HG03060 (cell line): ENCODE measurements around the gene RAB1A.

Experiments used
- ATAC-seq: cut with Tn5 transposase; IDR thresholded peaks from one replicate; pipeline ENCODE4 v1.9.1; 2021; ENCODE audit warnings: low read depth, moderate number of reproducible peaks; ENCODE audit not compliant: unreplicated experiment

The RAB1A gene

DNA sequence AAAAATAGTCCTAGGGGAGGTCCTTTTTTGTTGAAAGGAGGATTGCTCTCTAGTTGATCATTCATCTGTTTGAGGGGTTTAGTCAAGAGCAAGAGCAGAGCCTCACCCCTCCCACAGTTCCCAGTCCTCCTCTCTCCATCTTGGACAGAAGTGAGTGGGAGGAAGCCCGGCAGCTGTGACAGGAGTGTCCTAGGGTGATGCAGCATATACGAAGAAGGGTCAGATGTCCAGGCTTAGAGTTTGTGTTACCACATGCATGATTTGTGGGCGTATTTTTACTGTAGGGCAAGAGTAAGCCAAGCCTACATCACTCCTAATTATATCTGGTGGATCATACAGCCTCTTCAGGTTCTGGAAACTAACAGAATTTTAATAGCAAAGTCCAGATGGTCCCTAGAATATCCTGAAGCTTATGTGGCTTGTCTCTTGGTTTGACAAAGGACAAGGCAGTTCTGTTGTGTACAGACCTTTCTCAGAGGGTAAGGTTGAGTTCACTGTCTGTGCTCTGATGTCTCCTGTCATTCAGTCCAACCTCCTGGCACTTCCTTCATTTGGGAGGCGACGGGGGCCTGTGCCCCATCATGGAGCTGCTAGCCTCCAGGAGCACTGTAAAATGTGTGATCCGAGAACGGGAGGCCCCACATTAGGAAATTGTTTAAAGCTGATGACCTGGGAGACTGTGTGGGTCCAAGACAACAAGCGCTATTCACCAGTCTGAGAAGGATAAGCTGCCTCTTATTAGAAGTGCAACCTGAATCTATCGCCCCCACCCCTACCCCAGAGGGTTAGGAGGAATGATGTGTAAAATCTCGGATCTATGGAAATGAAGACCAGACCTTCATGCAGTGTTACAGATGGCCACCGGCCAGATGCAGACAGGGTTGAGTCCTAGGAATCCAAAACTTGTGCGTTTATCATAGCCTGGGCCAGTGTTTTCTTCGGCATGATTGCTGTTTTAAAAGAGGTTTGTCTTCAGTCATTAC, 66.8 kb downstream of the RAB1A start:
- ATAC-seq, result no peak

- ATAC-seq, result no peak
Measured at GRCh38 chr2:65061910-65062339, 68.0 kb downstream of the RAB1A start.

GRCh38 chr2:65061146-65061909, 68.6 kb downstream of the RAB1A start:
- ATAC-seq, result no peak

- no peak for ATAC-seq
Measured at GRCh38 chr2:65059071-65059470, 70.8 kb downstream of the RAB1A start.

DNA sequence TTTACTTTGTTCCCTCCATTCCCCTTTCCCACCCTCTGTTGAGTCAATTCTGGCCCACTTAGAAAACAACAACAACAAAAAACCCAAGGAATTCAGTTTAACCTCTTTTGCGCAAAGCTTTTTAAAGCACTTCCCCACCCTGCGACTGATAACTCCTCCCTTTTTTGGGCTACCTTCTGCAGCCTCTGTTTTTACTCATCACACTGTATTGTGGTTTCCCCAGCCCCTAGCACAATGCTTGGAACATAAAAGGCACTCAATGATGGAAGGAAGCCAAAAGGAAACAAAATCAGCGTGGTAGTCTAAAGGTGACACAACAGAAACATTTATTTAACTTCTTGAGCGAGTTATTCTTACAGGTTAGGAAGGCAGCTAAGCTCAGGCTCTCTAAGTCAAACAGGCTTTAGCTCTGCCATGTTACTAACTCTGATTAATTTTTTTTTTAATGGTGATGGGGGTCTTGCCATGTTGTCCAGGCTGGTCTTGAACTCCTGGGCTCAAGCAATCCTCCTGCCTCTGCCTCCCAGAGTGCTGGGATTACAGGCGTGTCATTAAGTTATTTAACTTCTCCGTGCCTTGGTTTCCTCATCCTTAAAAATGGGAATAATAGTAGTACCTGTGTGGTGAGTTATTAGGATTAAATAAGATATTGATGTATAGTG, 72.4 kb downstream of the RAB1A start:
- ATAC-seq, result no peak

DNA sequence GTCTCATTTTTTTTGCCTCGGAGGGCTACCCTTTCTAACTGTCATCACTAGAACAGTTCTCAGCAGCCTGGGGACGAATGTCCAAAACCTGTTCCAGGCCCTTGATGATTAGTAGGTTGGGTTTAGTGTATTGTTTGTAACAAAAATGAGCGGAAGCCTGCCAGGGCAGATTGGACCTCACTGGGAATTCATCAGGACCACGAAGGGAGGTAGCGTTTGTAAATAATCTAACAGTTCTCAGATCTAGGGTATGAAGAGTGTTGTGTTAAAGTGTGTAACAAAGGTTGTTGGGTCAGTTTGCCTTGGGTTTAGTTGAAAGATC, 72.9 kb downstream of the RAB1A start:
- ATAC-seq, result no peak

GRCh38 chr2:65056215-65057053, 73.5 kb downstream of the RAB1A start, which contains the start of gene CEP68:
Gene CEP68, plus strand, starts transcription at chr2:65056416. Its CDS starts 13,029 bp downstream, at chr2:65069445.
- peak; percentile 53 for ATAC-seq

DNA sequence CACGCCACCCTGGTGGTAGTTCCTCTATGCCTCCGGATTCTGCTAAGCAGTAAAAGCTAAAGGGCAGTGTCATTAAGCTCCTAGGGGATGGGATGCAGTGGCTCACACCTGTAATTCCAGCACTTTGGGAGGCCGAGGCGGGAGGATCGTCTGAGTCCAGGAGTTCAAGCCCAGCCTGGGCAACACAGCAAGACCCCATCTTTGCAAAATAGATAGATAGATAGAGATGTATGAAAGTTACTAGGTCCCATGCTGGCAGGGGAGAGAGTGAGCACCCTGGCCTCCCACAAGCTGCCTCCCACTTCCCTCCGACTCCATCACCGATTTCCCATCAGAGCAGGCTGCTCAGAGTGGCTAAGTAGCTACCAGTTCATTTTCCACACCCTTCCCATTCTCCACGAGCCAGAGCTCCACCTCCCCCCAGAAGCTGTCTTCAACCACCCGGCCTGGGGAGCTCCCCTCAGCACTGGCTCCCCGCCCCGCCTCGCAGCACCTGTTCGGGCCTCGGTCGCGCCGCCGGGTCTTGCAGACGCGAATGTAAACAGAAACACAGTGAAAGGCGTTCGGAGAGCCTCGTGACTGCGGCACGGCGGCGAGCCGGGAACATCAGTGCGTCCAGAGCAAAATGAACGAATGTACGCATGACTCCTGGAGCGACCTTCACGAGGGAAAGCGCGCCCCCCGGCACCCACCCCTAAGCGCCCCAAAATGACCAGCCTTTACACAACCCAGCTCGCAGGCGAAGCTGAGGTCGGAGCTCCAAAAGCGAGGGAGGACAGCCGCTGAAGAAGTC, 74.3 kb downstream of the RAB1A start:
- peak; percentile 9 for ATAC-seq

DNA sequence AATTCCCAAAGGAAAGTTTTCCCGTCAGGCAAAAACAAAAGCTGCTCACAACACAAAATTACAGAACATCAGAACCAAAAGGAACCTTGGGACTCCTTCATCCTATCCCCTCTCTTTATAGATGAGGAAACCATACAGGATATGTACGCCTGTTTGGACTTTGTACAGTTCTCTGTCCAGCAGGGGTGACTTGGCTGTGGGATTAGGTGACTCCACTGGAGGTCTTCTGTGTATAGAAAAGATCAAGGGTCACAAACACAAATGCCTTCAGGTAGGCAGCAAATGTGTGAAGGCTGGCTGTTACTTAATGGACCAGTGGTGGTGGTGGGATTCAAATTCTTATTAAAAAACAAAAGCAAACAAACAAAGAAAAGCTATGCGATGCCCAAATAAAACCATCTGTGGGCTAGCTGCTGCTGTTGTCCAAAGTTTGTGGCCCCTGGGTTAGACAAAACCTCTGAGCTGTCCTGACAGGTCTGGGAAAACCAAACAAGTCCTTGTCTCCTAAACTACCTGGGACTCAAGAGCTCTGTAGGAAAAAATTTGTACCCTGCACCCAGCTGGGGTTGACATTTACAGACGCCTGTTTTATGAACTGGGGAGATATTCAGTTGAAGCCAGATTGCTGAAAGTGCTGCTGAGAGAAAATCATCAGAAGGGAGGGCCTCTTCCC, 75.0 kb downstream of the RAB1A start:
- no peak for ATAC-seq

- ATAC-seq, result peak; percentile 58
Measured at GRCh38 chr2:65053199-65053598, 76.7 kb downstream of the RAB1A start.

- ATAC-seq, result no peak
Measured at GRCh38 chr2:65050931-65051330, 79.0 kb downstream of the RAB1A start.

- ATAC-seq, result no peak
Measured at GRCh38 chr2:65049010-65049639, 80.8 kb downstream of the RAB1A start.

DNA sequence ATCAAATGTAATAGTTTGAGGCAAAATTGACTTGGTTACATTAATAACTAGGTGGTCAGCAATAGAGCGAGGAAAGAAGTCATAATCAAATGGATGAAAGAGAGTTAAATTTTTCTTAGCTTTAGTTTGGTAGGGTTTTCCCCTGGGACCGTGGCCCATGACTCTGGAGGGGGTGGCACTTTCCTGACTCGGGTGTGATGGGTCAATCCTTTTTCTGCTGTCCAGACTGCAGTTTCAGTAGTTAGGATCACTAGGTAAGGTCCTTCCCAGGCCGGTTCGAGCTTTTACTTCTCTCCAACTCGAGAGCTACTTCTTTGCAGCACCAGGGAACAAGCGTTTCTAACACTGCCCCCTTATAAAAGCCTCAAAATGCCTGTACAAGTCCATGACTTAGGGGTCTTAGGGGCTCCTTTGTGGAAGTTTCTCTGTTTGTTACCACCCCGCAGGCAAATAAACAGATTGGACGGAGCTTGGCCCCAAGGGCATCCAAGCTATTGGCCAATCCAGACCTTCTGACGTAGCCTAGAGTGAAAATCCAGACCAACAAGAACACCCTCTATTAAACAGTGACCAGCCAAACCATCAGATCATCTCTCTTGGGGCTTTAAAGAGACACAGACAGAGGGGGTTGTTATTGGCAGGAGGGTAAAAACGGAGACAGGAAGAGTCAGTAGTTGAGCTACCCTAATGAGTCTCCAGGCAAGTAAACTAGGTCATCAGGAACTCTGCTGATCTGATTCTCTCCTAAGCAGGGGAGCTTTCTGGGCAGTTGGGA, 83.1 kb downstream of the RAB1A start:
- no peak for ATAC-seq

DNA sequence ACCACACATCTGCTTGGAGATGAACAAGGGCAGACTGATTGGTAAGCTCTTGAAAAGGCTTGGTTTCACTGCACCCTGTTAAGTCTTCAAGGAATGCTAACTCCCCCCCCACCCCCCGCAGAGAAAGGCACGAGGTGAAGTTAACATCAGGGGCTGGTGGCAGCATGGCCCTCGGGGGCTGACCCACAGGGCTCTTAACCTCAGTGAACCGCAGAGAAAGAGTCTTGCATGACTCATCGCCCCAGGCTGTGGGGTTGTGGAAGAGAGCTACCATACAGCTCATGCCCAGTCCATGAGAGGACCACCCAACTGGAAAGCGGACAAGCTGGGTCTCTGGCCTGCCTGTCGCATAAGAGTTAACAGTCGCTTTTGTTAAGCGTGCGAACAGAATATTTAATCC, 84.3 kb downstream of the RAB1A start:
- ATAC-seq, result no peak

DNA sequence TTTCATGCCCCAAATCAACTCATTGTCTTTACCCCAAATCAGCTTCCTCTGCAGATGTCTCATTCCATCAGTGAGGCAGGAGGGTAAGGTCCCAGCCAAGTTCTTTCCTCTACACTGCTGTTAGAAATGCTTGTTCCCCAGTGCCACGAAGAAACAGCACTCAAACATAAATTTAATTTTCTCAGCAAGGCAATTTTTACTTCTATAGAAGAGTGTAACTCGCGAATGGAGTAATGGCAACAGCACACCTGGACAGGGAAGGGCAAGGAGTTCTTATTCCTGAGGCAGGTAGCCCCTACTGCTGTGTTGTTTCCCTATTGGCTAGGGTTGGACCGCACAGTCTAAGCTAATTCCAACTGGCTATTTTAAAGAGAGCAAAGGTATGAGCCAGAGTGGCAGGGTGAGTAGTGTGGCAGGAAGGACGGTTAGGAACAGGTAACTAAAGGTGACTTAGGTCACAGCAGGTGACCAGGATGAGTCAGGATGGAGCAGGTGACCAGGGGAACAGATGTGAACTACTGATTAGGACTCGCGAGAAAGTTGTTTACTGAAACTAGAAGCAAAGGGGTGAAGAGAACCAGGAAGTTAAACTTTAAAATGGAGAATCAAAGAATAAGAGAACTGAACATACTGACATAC, 85.7 kb downstream of the RAB1A start:
- no peak for ATAC-seq

DNA sequence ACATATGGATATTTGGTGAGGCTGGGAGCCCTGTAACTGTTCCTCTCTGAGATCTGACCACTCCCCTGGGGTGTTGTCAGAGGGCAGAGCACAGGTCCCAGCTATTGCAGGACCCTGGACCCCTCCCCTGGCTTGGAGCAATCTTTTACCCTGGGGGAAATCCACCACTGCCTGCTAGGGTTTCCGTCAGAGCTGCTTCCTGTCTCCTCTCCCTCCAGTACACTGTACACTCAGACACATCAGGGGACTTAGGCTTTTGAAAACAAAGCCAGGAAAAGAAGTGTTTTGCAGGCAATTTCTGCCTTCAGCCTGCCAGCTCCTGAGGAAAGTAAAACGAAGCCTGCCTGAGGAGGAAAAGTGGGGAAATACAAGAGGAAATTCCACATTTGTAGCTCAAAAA, 86.9 kb downstream of the RAB1A start:
- no peak for ATAC-seq
